C4-2B (cell line): ENCODE measurements around the gene HEXIM2.

ENCODE experiments used
- ZFX ChIP-seq: fragments of 450-650 bp; IDR thresholded peaks from 2 replicates; pipeline ENCODE4 v1.6.1; 2017
- TF ChIP-seq, protein P1 (sequence below): fragments of 450-650 bp; conservative IDR thresholded peaks from 2 replicates; pipeline ENCODE4 v1.5.1; 2017; ENCODE audit warnings: mild to moderate bottlenecking

DNA sequence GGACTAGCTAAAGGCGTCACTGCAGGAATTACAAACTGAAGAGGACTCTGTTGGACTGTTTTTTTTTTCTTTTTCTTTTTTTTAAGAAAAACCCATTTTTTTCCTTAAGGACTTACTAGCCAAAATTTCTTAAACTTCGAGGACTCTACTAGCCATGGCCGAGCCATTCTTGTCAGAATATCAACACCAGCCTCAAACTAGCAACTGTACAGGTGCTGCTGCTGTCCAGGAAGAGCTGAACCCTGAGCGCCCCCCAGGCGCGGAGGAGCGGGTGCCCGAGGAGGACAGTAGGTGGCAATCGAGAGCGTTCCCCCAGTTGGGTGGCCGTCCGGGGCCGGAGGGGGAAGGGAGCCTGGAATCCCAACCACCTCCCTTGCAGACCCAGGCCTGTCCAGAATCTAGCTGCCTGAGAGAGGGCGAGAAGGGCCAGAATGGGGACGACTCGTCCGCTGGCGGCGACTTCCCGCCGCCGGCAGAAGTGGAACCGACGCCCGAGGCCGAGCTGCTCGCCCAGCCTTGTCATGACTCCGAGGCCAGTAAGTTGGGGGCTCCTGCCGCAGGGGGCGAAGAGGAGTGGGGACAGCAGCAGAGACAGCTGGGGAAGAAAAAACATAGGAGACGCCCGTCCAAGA is 12.5 kb upstream of the HEXIM2 start:
- TF ChIP-seq, protein P1, sequence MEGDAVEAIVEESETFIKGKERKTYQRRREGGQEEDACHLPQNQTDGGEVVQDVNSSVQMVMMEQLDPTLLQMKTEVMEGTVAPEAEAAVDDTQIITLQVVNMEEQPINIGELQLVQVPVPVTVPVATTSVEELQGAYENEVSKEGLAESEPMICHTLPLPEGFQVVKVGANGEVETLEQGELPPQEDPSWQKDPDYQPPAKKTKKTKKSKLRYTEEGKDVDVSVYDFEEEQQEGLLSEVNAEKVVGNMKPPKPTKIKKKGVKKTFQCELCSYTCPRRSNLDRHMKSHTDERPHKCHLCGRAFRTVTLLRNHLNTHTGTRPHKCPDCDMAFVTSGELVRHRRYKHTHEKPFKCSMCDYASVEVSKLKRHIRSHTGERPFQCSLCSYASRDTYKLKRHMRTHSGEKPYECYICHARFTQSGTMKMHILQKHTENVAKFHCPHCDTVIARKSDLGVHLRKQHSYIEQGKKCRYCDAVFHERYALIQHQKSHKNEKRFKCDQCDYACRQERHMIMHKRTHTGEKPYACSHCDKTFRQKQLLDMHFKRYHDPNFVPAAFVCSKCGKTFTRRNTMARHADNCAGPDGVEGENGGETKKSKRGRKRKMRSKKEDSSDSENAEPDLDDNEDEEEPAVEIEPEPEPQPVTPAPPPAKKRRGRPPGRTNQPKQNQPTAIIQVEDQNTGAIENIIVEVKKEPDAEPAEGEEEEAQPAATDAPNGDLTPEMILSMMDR, result peak; percentile 92
- TF ChIP-seq ZFX, result no peak
